ENCODE results near the gene HKDC1. TPM values are rescaled to one million over a fixed set of nuclear protein-coding genes. Genes with fewer than 3 reads are reported as not detected.

Gene HKDC1
- total RNA-seq, 2 experiments from 2014 or later = 1.4 to 1.8 TPM

GRCh38 chr10:69230128-69230527, 10.0 kb downstream of the HKDC1 start:
- ChIA-PET POLR2A (no interaction called here), CTCF (interaction anchor here (1.5 to 5.1 kb wide), 4 partner anchors 8 to 163 kb away, joined by 6 to 35 read pairs (median 10); no protein-coding TSS in a partner anchor)
- Mint-ChIP-seq H3K4me1 (ENCODE audit: low read depth) (peaks cover 81% of the 10 kb centered on the region), H3K27ac (peak overlapping the region; percentile 98), H3K4me3 (peak overlapping the region; percentile 80), H3K9me3 (ENCODE audit: insufficient read depth) (no peaks in the 10 kb centered on the region), H3K36me3 (ENCODE audit: low read depth) (no peaks in the 10 kb centered on the region), H3K27me3 (ENCODE audit: low read depth) (no peaks in the 10 kb centered on the region)
- DNase-seq = no peak
- ATAC-seq = no peak

GRCh38 chr10:69232252-69232651, 12.1 kb downstream of the HKDC1 start:
- no peak for DNase-seq
- ChIA-PET CTCF (interaction anchor here (0.8 to 9.8 kb wide), 6 partner anchors 15 to 484 kb away, joined by 3 to 173 read pairs (median 4); no protein-coding TSS in a partner anchor), POLR2A (no interaction called here)
- H3K9me3 Mint-ChIP-seq (ENCODE audit: insufficient read depth) = no peaks in the 10 kb centered on the region
- no peaks in the 10 kb centered on the region for H3K36me3 Mint-ChIP-seq (ENCODE audit: low read depth)
- peaks cover 65% of the 10 kb centered on the region for H3K4me1 Mint-ChIP-seq (ENCODE audit: low read depth)
- H3K27ac Mint-ChIP-seq = no peak overlapping the region
- no peak overlapping the region for H3K4me3 Mint-ChIP-seq
- ATAC-seq = no peak
- H3K27me3 Mint-ChIP-seq (ENCODE audit: low read depth) = no peaks in the 10 kb centered on the region

GRCh38 chr10:69232736-69233480, 12.8 kb downstream of the HKDC1 start:
- Mint-ChIP-seq H3K36me3 (ENCODE audit: low read depth) (no peaks in the 10 kb centered on the region), H3K4me3 (peak overlapping the region; percentile 33), H3K27ac (peak overlapping the region; percentile 63), H3K27me3 (ENCODE audit: low read depth) (no peaks in the 10 kb centered on the region), H3K9me3 (ENCODE audit: insufficient read depth) (no peaks in the 10 kb centered on the region), H3K4me1 (ENCODE audit: low read depth) (peaks cover 65% of the 10 kb centered on the region)
- POLR2A ChIA-PET = no interaction called here
- CTCF ChIA-PET = interaction anchor here (0.6 to 9.8 kb wide), 6 partner anchors 14 to 483 kb away, joined by 3 to 173 read pairs (median 3); no protein-coding TSS in a partner anchor
- DNase-seq = peak; percentile 40
- no peak for ATAC-seq

GRCh38 chr10:69234447-69234846, 14.3 kb downstream of the HKDC1 start:
- CTCF ChIA-PET = interaction anchor here (1.5 to 9.8 kb wide), 2 partner anchors 158 to 174 kb away, joined by 7 to 173 read pairs; no protein-coding TSS in a partner anchor
- Mint-ChIP-seq H3K4me3 (no peak overlapping the region), H3K4me1 (ENCODE audit: low read depth) (peaks cover 56% of the 10 kb centered on the region), H3K27me3 (ENCODE audit: low read depth) (no peaks in the 10 kb centered on the region), H3K27ac (no peak overlapping the region), H3K9me3 (ENCODE audit: insufficient read depth) (no peaks in the 10 kb centered on the region), H3K36me3 (ENCODE audit: low read depth) (no peaks in the 10 kb centered on the region)
- POLR2A ChIA-PET = no interaction called here
- ATAC-seq (no peak), DNase-seq (no peak)

- peak; percentile 98 for ATAC-seq
- POLR2A ChIA-PET = interaction anchor here (1.0 to 1.6 kb wide), 3 partner anchors 18 to 169 kb away, joined by 3 read pairs; no protein-coding TSS in a partner anchor
- Mint-ChIP-seq H3K36me3 (ENCODE audit: low read depth) (no peaks in the 10 kb centered on the region), H3K27me3 (ENCODE audit: low read depth) (no peaks in the 10 kb centered on the region), H3K9me3 (ENCODE audit: insufficient read depth) (no peaks in the 10 kb centered on the region), H3K27ac (no peak overlapping the region), H3K4me1 (ENCODE audit: low read depth) (peaks cover 42% of the 10 kb centered on the region), H3K4me3 (no peak overlapping the region)
- DNase-seq = peak; percentile 91
- CTCF ChIA-PET = interaction anchor here (0.7 to 9.8 kb wide), 11 partner anchors 10 to 400 kb away, joined by 3 to 173 read pairs (median 5); no protein-coding TSS in a partner anchor
These were observed 17.5 kb downstream of the HKDC1 start for GRCh38 chr10:69237528-69238159.

DNA sequence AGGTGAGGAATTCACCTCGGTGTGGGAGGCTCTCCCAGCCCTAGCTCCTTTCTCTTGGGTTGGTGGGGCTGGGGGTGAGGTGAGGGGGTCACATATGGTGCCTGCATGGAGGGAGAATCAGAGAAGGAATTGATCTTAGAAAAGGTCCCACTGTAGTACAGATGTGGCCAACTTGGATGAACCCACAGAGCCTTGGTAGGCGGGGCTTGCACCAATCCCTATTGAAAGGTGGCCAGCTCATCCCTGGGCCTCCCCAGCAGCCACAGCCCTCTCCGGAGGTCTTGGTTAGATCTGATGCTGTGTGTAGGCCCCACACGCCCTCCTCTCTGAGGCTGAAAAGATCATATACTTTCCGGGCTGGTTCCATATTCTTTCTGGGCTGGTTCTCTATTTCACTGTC, 19.0 kb downstream of the HKDC1 start:
- ATAC-seq (no peak), DNase-seq (no peak)
- POLR2A ChIA-PET = interaction anchor here (1.2 to 1.6 kb wide), 2 partner anchors 151 to 168 kb away, joined by 3 read pairs; no protein-coding TSS in a partner anchor
- CTCF ChIA-PET = interaction anchor here (1.1 to 9.8 kb wide), 7 partner anchors 11 to 399 kb away, joined by 3 to 173 read pairs (median 4); no protein-coding TSS in a partner anchor
- Mint-ChIP-seq H3K4me3 (no peak overlapping the region), H3K27me3 (ENCODE audit: low read depth) (no peaks in the 10 kb centered on the region), H3K27ac (no peak overlapping the region), H3K9me3 (ENCODE audit: insufficient read depth) (no peaks in the 10 kb centered on the region), H3K36me3 (ENCODE audit: low read depth) (no peaks in the 10 kb centered on the region), H3K4me1 (ENCODE audit: low read depth) (peaks cover 31% of the 10 kb centered on the region)

GRCh38 chr10:69239816-69240434, 19.8 kb downstream of the HKDC1 start:
- POLR2A ChIA-PET = no interaction called here
- ATAC-seq = no peak
- DNase-seq = no peak
- H3K4me3 Mint-ChIP-seq = no peak overlapping the region
- CTCF ChIA-PET = interaction anchor here (0.7 to 9.8 kb wide), 7 partner anchors 12 to 168 kb away, joined by 3 to 173 read pairs (median 3); no protein-coding TSS in a partner anchor
- peaks cover 31% of the 10 kb centered on the region for H3K4me1 Mint-ChIP-seq (ENCODE audit: low read depth)
- H3K9me3 Mint-ChIP-seq (ENCODE audit: insufficient read depth) = no peaks in the 10 kb centered on the region
- no peak overlapping the region for H3K27ac Mint-ChIP-seq
- H3K27me3 Mint-ChIP-seq (ENCODE audit: low read depth) = no peaks in the 10 kb centered on the region
- H3K36me3 Mint-ChIP-seq (ENCODE audit: low read depth) = no peaks in the 10 kb centered on the region

DNA sequence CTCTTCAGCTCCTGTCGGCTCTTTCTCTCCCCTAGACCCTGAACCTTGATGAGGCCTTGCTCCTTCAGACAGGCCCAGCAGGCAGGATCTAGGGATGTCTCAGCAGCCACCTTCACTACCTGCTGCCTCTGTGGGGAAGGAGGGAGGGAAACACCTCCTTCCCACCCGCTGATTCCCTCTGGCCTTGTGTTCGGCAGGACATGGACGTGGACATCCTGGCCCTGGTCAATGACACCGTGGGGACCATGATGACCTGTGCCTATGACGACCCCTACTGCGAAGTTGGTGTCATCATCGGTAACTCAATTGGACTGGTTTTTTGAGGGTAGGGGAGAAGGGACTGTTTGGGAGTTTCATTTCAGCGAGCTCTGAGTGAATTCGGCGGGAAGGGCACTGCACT, 20.3 kb downstream of the HKDC1 start:
- ChIA-PET CTCF (interaction anchor here (0.7 to 9.8 kb wide), 6 partner anchors 13 to 168 kb away, joined by 3 to 173 read pairs (median 3); no protein-coding TSS in a partner anchor), POLR2A (no interaction called here)
- Mint-ChIP-seq H3K4me3 (no peak overlapping the region), H3K36me3 (ENCODE audit: low read depth) (no peaks in the 10 kb centered on the region), H3K9me3 (ENCODE audit: insufficient read depth) (no peaks in the 10 kb centered on the region), H3K27ac (no peak overlapping the region), H3K27me3 (ENCODE audit: low read depth) (no peaks in the 10 kb centered on the region), H3K4me1 (ENCODE audit: low read depth) (peaks cover 31% of the 10 kb centered on the region)
- ATAC-seq = no peak
- no peak for DNase-seq

DNA sequence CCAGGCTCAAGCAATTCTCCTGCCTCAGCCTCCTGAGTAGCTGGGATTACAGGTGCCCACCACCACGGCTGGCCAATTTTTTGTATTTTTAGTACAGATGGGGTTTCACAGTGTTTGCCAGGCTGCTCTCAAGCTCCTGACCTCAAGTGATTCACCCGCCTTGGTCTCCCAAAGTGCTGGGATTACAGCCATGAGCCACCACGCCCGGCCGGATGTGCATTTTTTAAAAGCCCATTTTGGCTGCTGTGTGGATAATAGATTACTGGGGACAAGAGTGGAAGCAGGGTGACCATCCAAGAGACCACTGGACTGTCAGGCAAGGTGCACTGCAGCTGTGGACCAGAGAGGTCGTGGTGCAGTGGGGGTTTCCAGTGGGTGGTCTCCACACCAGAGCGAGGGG, 21.4 kb downstream of the HKDC1 start:
- no peaks in the 10 kb centered on the region for H3K27me3 Mint-ChIP-seq (ENCODE audit: low read depth)
- CTCF ChIA-PET = interaction anchor here (1.1 to 2.8 kb wide), 3 partner anchors 150 to 167 kb away, joined by 3 to 11 read pairs (median 8); no protein-coding TSS in a partner anchor
- H3K4me1 Mint-ChIP-seq (ENCODE audit: low read depth) = peaks cover 28% of the 10 kb centered on the region
- no peak overlapping the region for H3K27ac Mint-ChIP-seq
- no peaks in the 10 kb centered on the region for H3K9me3 Mint-ChIP-seq (ENCODE audit: insufficient read depth)
- POLR2A ChIA-PET = no interaction called here
- H3K36me3 Mint-ChIP-seq (ENCODE audit: low read depth) = no peaks in the 10 kb centered on the region
- no peak for DNase-seq
- no peak overlapping the region for H3K4me3 Mint-ChIP-seq
- ATAC-seq = no peak

DNA sequence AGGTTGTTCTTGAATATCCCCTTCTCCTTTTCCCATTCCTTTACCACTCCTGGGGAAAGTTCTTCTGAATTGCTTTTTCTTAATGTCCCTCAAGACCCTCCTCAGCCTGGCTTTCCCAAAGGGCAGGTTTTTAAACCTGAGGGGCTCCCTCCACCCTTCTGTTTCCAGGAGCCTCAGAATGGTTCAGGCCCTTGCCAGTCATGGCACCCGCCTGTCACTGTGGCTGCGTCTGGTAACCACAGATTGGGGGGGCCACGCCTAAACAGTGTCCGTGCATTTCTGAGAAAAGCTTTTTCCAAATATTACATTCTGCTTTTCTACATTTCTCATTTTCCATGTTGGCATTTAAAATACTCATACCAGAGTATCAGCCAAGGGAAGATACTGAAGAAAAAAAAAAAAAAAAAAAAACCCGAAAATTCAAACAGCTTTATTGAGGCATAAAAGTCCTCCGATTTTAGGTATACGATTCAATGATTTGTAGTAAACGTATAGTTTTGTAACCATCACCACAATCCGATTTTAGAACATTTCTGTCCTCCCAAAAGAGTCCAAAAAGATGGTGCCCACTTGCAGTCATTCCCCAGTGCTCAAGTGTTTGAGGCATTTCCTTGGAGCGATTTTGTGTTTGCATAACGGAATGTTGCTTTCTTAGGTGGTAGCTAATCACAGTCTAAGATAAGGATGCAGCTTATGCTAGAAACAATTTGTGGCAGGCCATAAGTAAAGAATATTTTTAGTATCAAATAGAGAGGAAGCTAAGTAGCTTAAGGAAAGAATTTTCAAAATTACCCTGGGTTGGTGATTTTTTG, 22.1 kb downstream of the HKDC1 start:
- Mint-ChIP-seq H3K36me3 (ENCODE audit: low read depth) (no peaks in the 10 kb centered on the region), H3K27ac (no peak overlapping the region), H3K27me3 (ENCODE audit: low read depth) (no peaks in the 10 kb centered on the region), H3K9me3 (ENCODE audit: insufficient read depth) (no peaks in the 10 kb centered on the region), H3K4me1 (ENCODE audit: low read depth) (peaks cover 26% of the 10 kb centered on the region), H3K4me3 (no peak overlapping the region)
- no peak for DNase-seq
- POLR2A ChIA-PET = interaction anchor here (1.1 kb wide), 1 partner anchor 148 kb away, joined by 3 read pairs; no protein-coding TSS in a partner anchor
- CTCF ChIA-PET = interaction anchor here (1.1 to 2.8 kb wide), 4 partner anchors 149 to 166 kb away, joined by 3 to 11 read pairs (median 6); no protein-coding TSS in a partner anchor
- ATAC-seq = no peak

DNA sequence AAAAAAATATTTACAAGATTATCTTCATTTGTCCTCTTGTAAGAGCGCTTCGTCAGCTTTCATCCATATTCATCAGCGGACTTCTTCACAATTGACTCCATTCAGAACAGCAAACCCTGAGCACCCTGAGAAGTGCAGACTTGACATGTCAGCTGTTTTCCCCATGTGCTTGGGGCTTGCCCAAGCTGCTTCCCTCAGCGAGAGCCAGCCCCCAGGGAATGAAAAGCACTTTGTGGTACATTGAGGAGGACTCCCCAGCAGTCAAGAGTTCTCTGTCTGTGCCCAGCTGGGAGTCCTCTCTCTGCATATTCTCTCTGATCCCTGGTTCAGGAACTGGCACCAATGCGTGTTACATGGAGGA, 22.7 kb downstream of the HKDC1 start:
- Mint-ChIP-seq H3K27ac (no peak overlapping the region), H3K9me3 (ENCODE audit: insufficient read depth) (no peaks in the 10 kb centered on the region), H3K36me3 (ENCODE audit: low read depth) (no peaks in the 10 kb centered on the region), H3K27me3 (ENCODE audit: low read depth) (no peaks in the 10 kb centered on the region), H3K4me3 (no peak overlapping the region), H3K4me1 (ENCODE audit: low read depth) (peaks cover 21% of the 10 kb centered on the region)
- ChIA-PET CTCF (interaction anchor here (1.1 to 2.8 kb wide), 4 partner anchors 149 to 165 kb away, joined by 3 to 11 read pairs (median 6); no protein-coding TSS in a partner anchor), POLR2A (interaction anchor here (1.1 kb wide), 1 partner anchor 148 kb away, joined by 3 read pairs; no protein-coding TSS in a partner anchor)
- DNase-seq (no peak), ATAC-seq (no peak)

Data from activated CD8-positive, alpha-beta T cell treated with anti-CD3 and anti-CD28 coated beads, Interleukin-2, amount 10 ng/mL, durations not matched to agents 7 days and 5 days (primary cell).